ENCODE results near the gene CARNS1.

The CARNS1 gene

DNA sequence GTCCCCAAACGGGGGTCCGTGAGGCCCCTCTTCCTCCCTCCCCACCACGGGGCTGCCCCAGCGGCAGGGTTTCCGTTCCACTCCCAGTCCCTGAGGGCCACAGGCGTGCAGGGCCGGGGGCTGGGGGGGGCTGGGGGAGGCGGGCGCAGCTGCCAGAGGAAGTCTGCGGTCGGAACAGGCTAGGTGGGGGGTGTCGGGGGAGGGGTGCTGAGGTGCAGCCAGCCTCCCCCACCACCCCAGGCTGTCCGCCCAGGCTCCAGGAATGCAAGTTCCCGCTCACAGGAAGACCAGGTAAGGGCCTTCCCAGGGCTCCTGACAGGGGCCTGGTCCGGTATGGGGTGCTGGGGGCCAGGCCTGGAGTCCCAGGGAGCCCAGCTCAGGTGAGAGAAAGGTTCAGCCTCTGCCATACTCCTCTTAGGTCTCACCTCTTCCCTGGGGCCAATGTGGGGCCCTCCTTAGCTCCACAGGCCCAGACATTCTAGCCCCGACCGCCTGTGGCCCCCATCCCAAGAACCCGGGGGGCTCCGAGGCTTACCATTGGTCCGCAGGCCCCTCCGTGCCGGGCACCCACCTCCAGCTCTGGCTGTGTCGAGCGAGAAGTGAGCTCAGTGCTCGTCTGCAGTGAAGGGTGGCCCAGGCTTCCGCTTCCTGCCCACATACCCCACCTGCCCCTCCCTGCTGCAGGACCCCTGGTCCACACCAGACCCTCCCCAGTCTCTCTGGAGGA lies 21.8 kb downstream of the CARNS1 start, which contains the start of gene PTPRCAP:
Gene PTPRCAP, minus strand, starts transcription at position 601 of the 727 bp plus-strand sequence. Its CDS starts 63 bp downstream, at position 538.
- no peak for TF ChIP-seq ESRRG (CRISPR knock-in tag; IDR thresholded peaks at IDR 0.05)
- TF ChIP-seq TOX (CRISPR knock-in tag; IDR thresholded peaks at IDR 0.05; ENCODE audit: borderline replicate concordance), result no peak
- TF ChIP-seq, protein P1, sequence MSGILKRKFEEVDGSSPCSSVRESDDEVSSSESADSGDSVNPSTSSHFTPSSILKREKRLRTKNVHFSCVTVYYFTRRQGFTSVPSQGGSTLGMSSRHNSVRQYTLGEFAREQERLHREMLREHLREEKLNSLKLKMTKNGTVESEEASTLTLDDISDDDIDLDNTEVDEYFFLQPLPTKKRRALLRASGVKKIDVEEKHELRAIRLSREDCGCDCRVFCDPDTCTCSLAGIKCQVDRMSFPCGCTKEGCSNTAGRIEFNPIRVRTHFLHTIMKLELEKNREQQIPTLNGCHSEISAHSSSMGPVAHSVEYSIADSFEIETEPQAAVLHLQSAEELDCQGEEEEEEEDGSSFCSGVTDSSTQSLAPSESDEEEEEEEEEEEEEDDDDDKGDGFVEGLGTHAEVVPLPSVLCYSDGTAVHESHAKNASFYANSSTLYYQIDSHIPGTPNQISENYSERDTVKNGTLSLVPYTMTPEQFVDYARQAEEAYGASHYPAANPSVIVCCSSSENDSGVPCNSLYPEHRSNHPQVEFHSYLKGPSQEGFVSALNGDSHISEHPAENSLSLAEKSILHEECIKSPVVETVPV (CRISPR knock-in tag; IDR thresholded peaks at IDR 0.05), result no peak
- no peak for TF ChIP-seq OSR1 (CRISPR knock-in tag; IDR thresholded peaks at IDR 0.05)
- TF ChIP-seq RARB (CRISPR knock-in tag; IDR thresholded peaks at IDR 0.05), result no peak
- TF ChIP-seq, protein P2, sequence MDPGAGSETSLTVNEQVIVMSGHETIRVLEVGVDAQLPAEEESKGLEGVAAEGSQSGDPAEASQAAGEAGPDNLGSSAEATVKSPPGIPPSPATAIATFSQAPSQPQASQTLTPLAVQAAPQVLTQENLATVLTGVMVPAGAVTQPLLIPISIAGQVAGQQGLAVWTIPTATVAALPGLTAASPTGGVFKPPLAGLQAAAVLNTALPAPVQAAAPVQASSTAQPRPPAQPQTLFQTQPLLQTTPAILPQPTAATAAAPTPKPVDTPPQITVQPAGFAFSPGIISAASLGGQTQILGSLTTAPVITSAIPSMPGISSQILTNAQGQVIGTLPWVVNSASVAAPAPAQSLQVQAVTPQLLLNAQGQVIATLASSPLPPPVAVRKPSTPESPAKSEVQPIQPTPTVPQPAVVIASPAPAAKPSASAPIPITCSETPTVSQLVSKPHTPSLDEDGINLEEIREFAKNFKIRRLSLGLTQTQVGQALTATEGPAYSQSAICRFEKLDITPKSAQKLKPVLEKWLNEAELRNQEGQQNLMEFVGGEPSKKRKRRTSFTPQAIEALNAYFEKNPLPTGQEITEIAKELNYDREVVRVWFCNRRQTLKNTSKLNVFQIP (CRISPR knock-in tag; IDR thresholded peaks at IDR 0.05; ENCODE audit: borderline replicate concordance, low read depth), result no peak
- TF ChIP-seq BACH2 (CRISPR knock-in tag; IDR thresholded peaks at IDR 0.05; ENCODE audit: borderline replicate concordance), result no peak
- TF ChIP-seq ARNTL (CRISPR knock-in tag; IDR thresholded peaks at IDR 0.05; ENCODE audit: borderline replicate concordance, low read depth), result no peak
- no peak for TF ChIP-seq ZNF8 (CRISPR knock-in tag; IDR thresholded peaks at IDR 0.05)
- TF ChIP-seq PPARA (CRISPR knock-in tag; IDR thresholded peaks at IDR 0.05; ENCODE audit: borderline replicate concordance), result no peak
- no peak for TF ChIP-seq ZNF70 (CRISPR knock-in tag; IDR thresholded peaks at IDR 0.05)
- TF ChIP-seq GLIS3 (CRISPR knock-in tag; IDR thresholded peaks at IDR 0.05), result no peak
- TF ChIP-seq ZC3H10 (CRISPR knock-in tag; IDR thresholded peaks at IDR 0.05), result no peak
- TF ChIP-seq, protein P3, sequence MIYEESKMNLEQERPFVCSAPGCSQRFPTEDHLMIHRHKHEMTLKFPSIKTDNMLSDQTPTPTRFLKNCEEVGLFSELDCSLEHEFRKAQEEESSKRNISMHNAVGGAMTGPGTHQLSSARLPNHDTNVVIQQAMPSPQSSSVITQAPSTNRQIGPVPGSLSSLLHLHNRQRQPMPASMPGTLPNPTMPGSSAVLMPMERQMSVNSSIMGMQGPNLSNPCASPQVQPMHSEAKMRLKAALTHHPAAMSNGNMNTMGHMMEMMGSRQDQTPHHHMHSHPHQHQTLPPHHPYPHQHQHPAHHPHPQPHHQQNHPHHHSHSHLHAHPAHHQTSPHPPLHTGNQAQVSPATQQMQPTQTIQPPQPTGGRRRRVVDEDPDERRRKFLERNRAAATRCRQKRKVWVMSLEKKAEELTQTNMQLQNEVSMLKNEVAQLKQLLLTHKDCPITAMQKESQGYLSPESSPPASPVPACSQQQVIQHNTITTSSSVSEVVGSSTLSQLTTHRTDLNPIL (CRISPR knock-in tag; IDR thresholded peaks at IDR 0.05; ENCODE audit: low read depth), result no peak
- TF ChIP-seq ZNF565 (CRISPR knock-in tag; conservative IDR thresholded peaks at IDR 0.05; ENCODE audit: low read depth), result no peak
- TF ChIP-seq, protein P4, sequence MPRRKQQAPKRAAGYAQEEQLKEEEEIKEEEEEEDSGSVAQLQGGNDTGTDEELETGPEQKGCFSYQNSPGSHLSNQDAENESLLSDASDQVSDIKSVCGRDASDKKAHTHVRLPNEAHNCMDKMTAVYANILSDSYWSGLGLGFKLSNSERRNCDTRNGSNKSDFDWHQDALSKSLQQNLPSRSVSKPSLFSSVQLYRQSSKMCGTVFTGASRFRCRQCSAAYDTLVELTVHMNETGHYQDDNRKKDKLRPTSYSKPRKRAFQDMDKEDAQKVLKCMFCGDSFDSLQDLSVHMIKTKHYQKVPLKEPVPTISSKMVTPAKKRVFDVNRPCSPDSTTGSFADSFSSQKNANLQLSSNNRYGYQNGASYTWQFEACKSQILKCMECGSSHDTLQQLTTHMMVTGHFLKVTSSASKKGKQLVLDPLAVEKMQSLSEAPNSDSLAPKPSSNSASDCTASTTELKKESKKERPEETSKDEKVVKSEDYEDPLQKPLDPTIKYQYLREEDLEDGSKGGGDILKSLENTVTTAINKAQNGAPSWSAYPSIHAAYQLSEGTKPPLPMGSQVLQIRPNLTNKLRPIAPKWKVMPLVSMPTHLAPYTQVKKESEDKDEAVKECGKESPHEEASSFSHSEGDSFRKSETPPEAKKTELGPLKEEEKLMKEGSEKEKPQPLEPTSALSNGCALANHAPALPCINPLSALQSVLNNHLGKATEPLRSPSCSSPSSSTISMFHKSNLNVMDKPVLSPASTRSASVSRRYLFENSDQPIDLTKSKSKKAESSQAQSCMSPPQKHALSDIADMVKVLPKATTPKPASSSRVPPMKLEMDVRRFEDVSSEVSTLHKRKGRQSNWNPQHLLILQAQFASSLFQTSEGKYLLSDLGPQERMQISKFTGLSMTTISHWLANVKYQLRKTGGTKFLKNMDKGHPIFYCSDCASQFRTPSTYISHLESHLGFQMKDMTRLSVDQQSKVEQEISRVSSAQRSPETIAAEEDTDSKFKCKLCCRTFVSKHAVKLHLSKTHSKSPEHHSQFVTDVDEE (CRISPR knock-in tag; IDR thresholded peaks at IDR 0.05), result no peak
- no peak for TF ChIP-seq ZFP3 (CRISPR knock-in tag; IDR thresholded peaks at IDR 0.05)
- TF ChIP-seq ISL1 (CRISPR knock-in tag; IDR thresholded peaks at IDR 0.05), result no peak
- TF ChIP-seq ZFP30 (CRISPR knock-in tag; IDR thresholded peaks at IDR 0.05), result no peak
- no peak for TF ChIP-seq CSDC2 (CRISPR knock-in tag; IDR thresholded peaks at IDR 0.05)
- ATAC-seq, result no peak

DNA sequence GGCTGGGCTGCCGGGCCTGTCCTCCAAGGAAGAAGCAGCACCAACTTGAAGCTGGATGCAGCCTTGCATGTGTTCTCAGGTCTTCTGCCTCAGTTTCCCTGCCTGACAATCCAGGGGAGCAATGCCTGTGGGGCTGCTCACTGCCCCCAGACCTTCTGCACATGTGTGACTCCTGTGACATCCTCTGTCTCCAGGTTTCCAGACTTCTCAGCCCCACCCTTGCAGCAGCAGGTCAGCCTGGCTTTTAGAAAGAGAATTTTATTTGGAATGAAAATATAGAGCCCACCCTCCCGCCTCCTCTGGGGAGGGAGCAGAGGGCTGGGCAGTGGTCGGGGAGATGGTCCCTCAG lies 22.3 kb downstream of the CARNS1 start:
- TF ChIP-seq ZFP3 (CRISPR knock-in tag; IDR thresholded peaks at IDR 0.05) (no peak), ARNTL (CRISPR knock-in tag; IDR thresholded peaks at IDR 0.05; ENCODE audit: borderline replicate concordance, low read depth) (no peak), ZNF8 (CRISPR knock-in tag; IDR thresholded peaks at IDR 0.05) (no peak), ZC3H10 (CRISPR knock-in tag; IDR thresholded peaks at IDR 0.05) (no peak), ISL1 (CRISPR knock-in tag; IDR thresholded peaks at IDR 0.05) (no peak), ZNF70 (CRISPR knock-in tag; IDR thresholded peaks at IDR 0.05) (no peak), SNAI2 (CRISPR knock-in tag; IDR thresholded peaks at IDR 0.05) (no peak)
- TF ChIP-seq, protein P2 (CRISPR knock-in tag; IDR thresholded peaks at IDR 0.05; ENCODE audit: borderline replicate concordance, low read depth), result no peak
- TF ChIP-seq, protein P3 (CRISPR knock-in tag; IDR thresholded peaks at IDR 0.05; ENCODE audit: low read depth), result no peak
- ATAC-seq, result no peak

Data from SK-N-SH treated with all-trans-retinoic acid at 6 μM for 48 hours (cell line).